Stimulated activated naive CD8-positive, alpha-beta T cell treated with anti-CD3 and anti-CD28 coated beads, Interleukin-15, amount 100 ng/mL, for 72 hours (primary cell): ENCODE results near the gene ATAD3C.
"Not testable (repeated sequence)": the region's sequence is repeated elsewhere in the genome, so short reads cannot be mapped to it uniquely, and the experiment has no call there.

Experiments
- ATAC-seq: fragments of 150-1000 bp; cut with Tn5 transposase; 2 replicates; pipeline ENCODE4 v1.10.0; 2021; ENCODE audit warnings: mild to moderate bottlenecking, moderate library complexity
- DNase-seq, 2 donors: peaks; one replicate each; pipeline ENCODE4 v3.0.0; 2021 to 2022
- H3K27ac Mint-ChIP-seq, 2 donors: one replicate each; pipeline ENCODE4 v1.8.0; 2022; ENCODE audit warnings: mild to moderate bottlenecking in 2 of 2, mixed read lengths in 2 of 2, moderate library complexity in 2 of 2
- H3K27me3 Mint-ChIP-seq: one replicate; pipeline ENCODE4 v1.8.0; 2022; ENCODE audit warnings: mixed read lengths
- H3K4me1 Mint-ChIP-seq: one replicate; pipeline ENCODE4 v1.8.0; 2022; ENCODE audit warnings: mild to moderate bottlenecking, mixed read lengths
- H3K4me3 Mint-ChIP-seq, 2 donors: one replicate each; pipeline ENCODE4 v1.8.0; 2022; ENCODE audit warnings: mild to moderate bottlenecking in 2 of 2, mixed read lengths in 2 of 2, moderate library complexity in 1 of 2
- H3K9me3 Mint-ChIP-seq, 2 donors: one replicate each; pipeline ENCODE4 v1.8.0; 2022; ENCODE audit warnings: mixed read lengths in 2 of 2

Gene ATAD3C

DNA sequence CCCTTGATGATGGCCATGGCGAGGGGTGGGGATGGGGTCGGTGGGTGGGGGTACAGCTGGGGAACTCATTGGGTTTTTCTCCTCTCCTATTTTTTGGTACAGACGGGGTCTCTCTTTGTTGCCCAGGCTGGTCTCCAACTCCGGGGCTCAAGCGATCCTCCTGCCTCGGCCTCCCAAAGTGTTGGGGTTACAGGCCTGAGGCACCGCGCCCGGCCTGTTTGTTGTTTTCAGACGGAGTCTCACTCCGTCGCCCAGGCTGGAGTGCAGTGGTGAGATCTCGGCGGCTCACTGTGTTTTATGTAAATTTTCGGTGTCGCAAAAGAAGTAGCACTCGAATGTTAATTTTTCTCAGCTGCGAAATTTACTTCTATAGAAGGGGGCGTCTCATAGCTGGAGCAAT lies 2.9 kb upstream of the ATAD3C start:
- not testable (repeated sequence) for H3K4me3 Mint-ChIP-seq, H3K4me1 Mint-ChIP-seq

GRCh38 chr1:1450616-1451015 lies 1.1 kb downstream of the ATAD3C start:
- not testable (repeated sequence) for ATAC-seq, H3K27me3 Mint-ChIP-seq, H3K27ac Mint-ChIP-seq, DNase-seq, H3K4me1 Mint-ChIP-seq, H3K4me3 Mint-ChIP-seq, H3K9me3 Mint-ChIP-seq

More for the DNA sequence above, 2.9 kb upstream of the ATAD3C start:
- not testable (repeated sequence) for H3K27me3 Mint-ChIP-seq, DNase-seq, ATAC-seq, H3K27ac Mint-ChIP-seq, H3K9me3 Mint-ChIP-seq

DNA sequence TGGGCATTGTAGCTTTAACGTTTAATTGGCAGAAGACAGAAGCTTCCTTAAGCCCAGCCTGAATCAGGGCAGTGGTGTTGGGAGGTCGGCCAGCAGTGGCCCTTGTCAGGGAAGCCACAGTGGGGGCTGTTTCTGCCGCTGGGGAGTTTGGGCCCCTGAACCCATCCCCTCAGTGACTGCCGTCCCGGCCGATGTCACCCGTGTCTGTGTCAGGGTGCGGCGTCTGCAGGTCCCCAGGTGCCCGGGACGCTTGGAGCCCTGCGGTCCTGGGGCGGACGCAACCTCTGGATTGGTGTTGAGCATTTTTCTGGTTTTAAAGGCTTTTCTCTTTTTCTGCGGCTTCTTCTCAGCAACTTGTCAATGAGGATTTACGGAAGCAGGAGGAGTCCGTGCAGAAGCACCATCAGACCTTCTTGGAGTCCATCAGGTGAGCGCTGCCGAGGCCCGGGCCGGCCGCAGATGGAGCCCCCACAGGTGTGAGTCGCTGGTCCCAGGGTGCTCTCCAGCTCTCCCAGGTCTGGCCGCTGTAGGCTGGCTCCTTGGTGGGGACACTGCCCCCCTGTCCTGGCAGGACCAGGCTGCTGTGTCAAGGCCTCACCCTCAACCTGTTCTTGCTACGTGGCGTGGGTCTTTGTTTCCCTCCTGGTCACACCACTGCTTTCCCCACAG lies 2.3 kb downstream of the ATAD3C start:
- H3K9me3 Mint-ChIP-seq: no peaks in the 10 kb centered on the region
- H3K27ac Mint-ChIP-seq: no peak overlapping the region
- ATAC-seq: no peak

GRCh38 chr1:1452365-1452739 lies 2.9 kb downstream of the ATAD3C start:
- H3K4me3 Mint-ChIP-seq, ATAC-seq, H3K9me3 Mint-ChIP-seq, H3K4me1 Mint-ChIP-seq, H3K27me3 Mint-ChIP-seq, DNase-seq, H3K27ac Mint-ChIP-seq: not testable (repeated sequence)

More for the DNA sequence above, 2.3 kb downstream of the ATAD3C start:
- no peak overlapping the region for H3K4me3 Mint-ChIP-seq
- no peaks in the 10 kb centered on the region for H3K4me1 Mint-ChIP-seq
- no peak for DNase-seq
- no peaks in the 10 kb centered on the region for H3K27me3 Mint-ChIP-seq

DNA sequence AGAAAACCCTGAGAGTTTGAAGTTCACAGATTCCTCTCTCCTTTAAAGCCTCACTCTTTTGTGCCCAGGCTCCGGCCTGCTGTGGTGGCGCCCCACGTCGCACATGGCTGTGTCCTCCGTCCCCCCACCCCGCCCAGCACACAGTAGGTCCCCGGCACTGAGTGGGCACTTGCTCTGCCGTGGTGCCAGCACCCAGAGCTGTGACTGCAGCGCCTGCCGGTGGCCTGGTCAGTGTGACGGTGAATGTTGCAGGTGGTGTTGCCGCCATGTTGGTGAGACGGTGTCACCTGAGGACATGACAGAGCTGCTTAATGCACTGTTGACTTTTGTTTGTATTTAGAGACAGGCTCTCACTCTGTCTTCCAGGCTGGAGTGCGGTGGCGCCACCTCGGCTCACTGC lies 3.4 kb downstream of the ATAD3C start:
- Mint-ChIP-seq H3K9me3 (no peaks in the 10 kb centered on the region), H3K4me1 (no peaks in the 10 kb centered on the region), H3K4me3 (no peak overlapping the region), H3K27me3 (no peaks in the 10 kb centered on the region), H3K27ac (no peak overlapping the region)
- DNase-seq (no peak), ATAC-seq (no peak)

- H3K27me3 Mint-ChIP-seq, DNase-seq, H3K9me3 Mint-ChIP-seq, H3K4me3 Mint-ChIP-seq, H3K4me1 Mint-ChIP-seq, ATAC-seq: not testable (repeated sequence)
- peak overlapping the region in 1 of 2 donors; percentile 42 for H3K27ac Mint-ChIP-seq
Measured at GRCh38 chr1:1454286-1455056, 5.0 kb downstream of the ATAD3C start.

DNA sequence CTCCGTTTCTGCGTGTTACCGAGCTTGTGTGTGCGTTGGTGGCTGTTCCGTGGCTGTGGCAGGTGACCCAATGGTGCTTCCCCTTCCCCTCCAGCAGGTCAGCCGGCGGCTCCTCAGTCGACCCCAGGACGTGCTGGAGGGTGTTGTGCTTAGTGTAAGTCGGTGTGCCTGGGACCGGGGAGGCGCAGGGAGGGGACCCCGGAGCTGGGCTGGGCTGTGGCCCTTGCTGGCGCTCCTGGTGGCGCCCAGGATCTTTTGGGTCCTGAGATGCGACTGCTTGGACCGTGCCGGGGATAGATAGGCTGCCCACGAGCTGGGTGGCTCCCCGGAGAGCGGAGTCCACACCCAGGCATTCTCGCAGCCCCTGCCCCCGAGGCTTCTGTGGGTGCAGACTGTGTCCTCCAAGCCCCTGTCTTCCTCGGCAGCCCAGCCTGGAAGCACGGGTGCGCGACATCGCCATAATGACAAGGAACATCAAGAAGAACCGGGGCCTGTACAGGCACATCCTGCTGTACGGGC lies 5.9 kb downstream of the ATAD3C start:
- Mint-ChIP-seq H3K4me1 (no peaks in the 10 kb centered on the region), H3K4me3 (no peak overlapping the region), H3K27ac (no peak overlapping the region)

GRCh38 chr1:1455934-1456333 lies 6.4 kb downstream of the ATAD3C start:
- not testable (repeated sequence) for H3K27ac Mint-ChIP-seq, H3K4me1 Mint-ChIP-seq, H3K27me3 Mint-ChIP-seq, DNase-seq, ATAC-seq, H3K9me3 Mint-ChIP-seq, H3K4me3 Mint-ChIP-seq

More for the DNA sequence above, 5.9 kb downstream of the ATAD3C start:
- ATAC-seq (no peak), DNase-seq (no peak)
- Mint-ChIP-seq H3K27me3 (peaks cover under 1% of the 10 kb centered on the region), H3K9me3 (no peaks in the 10 kb centered on the region)

- not testable (repeated sequence) for H3K4me3 Mint-ChIP-seq, DNase-seq, H3K27ac Mint-ChIP-seq, ATAC-seq, H3K4me1 Mint-ChIP-seq, H3K9me3 Mint-ChIP-seq
- H3K27me3 Mint-ChIP-seq: peaks cover 11% of the 10 kb centered on the region
Measured at GRCh38 chr1:1456683-1457255, 7.3 kb downstream of the ATAD3C start.

DNA sequence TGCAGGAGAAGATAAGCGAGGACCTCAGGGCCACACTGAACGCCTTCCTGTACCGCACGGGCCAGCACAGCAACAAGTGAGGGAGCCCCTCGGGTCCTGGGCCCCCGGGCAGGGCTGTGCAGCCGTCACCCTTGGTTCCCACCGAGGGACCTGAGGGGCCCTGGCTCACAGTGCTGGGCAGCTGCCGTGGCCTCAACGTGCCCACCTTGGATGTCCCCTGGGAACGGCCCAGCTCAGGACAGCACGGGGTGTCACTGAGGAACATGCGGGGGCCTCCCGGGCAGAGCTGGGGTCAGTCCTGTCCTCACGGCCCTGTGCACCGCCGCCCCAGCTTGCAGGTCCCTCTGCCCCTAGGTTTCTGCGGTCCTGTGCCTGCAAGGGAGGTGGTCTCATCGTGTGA lies 9.7 kb downstream of the ATAD3C start:
- H3K4me1 Mint-ChIP-seq: not testable (repeated sequence)

DNA sequence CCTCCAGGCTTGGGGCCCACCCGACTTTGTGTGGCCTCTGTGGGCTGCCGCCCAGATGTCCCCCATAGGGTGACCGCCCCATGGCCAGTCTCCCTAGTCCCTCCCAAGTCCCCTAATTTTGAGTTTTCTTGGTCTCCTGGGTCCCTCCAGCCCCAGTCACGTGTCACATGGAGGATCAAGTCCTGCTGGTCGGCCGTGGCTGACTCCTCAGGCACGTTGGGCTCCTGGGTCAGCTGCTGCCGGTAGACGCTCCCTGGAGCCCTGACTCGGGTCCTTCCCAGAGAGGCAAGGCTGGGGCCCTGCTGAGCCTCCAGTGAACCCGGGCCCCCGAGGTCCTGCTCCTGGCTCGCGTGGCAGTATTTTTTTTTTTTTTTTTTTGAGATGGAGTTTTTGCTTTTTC lies 10.2 kb downstream of the ATAD3C start:
- H3K27ac Mint-ChIP-seq, H3K4me3 Mint-ChIP-seq, ATAC-seq, H3K4me1 Mint-ChIP-seq, DNase-seq, H3K9me3 Mint-ChIP-seq: not testable (repeated sequence)
- H3K27me3 Mint-ChIP-seq: peaks cover 18% of the 10 kb centered on the region

More for the DNA sequence above, 9.7 kb downstream of the ATAD3C start:
- not testable (repeated sequence) for ATAC-seq, H3K27ac Mint-ChIP-seq, DNase-seq, H3K9me3 Mint-ChIP-seq, H3K4me3 Mint-ChIP-seq
- peaks cover 18% of the 10 kb centered on the region for H3K27me3 Mint-ChIP-seq

- Mint-ChIP-seq H3K4me3 (no peak overlapping the region), H3K9me3 (no peaks in the 10 kb centered on the region), H3K4me1 (peaks cover 5% of the 10 kb centered on the region), H3K27ac (no peak overlapping the region), H3K27me3 (peaks cover 18% of the 10 kb centered on the region)
- ATAC-seq (no peak), DNase-seq (no peak)
Measured at GRCh38 chr1:1460540-1461130, 11.1 kb downstream of the ATAD3C start.

DNA sequence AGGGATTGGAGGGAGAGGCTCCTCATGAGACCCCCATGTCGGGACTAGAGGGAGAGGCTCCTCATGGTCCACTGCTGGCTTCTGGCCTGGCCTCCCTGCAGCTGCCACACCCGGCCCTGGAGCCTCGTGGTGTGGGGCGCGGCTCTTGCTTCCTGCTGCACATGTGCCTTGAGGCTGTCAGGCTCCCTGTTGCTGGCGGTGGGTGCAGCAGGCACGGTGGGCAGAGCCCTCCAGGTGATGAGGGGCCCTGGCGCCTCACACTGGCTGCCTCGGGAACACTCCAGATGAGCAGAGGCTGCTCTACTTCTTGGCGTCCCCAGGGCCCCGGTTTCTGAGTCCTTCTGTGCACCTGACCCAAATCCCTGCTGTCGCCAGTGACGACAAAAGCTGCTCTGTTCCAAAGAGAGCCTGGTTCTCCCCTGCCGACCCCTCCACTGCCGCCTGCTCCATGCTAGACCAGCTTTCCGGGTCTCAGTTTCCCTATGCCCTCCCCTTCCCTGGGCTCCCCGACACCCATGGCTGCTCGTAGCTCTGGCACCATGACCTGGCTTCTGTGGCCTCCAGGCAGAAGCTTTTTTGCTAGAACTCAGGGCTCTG lies 12.3 kb downstream of the ATAD3C start:
- no peak overlapping the region for H3K27ac Mint-ChIP-seq
- peak overlapping the region; percentile 37 to 68 for H3K4me3 Mint-ChIP-seq
- H3K9me3 Mint-ChIP-seq: no peaks in the 10 kb centered on the region
- peaks cover 18% of the 10 kb centered on the region for H3K27me3 Mint-ChIP-seq
- no peak for DNase-seq
- H3K4me1 Mint-ChIP-seq: peaks cover 5% of the 10 kb centered on the region
- no peak for ATAC-seq

DNA sequence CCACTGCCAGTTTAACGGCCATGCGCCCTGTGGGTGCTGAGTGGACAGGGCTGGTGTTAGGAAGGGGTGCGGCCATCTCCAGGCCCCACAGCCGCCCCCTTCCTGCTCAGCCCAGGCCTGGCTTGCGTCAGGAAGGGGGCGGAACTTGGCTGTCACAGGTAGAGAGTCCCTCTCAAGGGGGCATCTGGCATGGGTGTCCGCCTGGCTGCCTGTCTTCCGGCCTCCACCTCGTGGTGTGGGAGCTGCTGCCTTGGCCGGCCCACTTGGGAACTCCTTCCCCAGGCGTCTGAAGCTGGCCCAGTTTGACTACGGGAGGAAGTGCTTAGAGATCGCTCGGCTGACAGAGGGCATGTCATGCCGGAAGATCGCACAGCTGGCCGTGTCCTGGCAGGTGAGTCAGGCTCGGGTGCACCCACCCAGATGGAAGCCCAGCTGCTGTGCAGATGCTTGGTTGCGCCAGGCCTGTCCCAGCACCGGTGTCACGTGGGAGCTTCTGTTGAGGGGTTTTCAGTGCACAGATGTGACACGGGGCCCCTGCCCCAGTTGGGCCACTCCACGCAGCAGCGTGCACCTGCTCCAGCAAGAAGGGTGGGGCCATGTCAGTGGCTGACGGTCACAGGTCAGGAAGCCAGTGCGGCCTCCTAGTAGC lies 13.0 kb downstream of the ATAD3C start:
- Mint-ChIP-seq H3K4me1 (peaks cover 5% of the 10 kb centered on the region), H3K27me3 (peaks cover 18% of the 10 kb centered on the region), H3K27ac (peak overlapping the region; percentile 40 to 76), H3K4me3 (peak overlapping the region; percentile 37 to 68), H3K9me3 (no peaks in the 10 kb centered on the region)
- DNase-seq (peak in 1 of 2 donors; percentile 25), ATAC-seq (peak; percentile 69)

- Mint-ChIP-seq H3K4me1 (peaks cover 5% of the 10 kb centered on the region), H3K9me3 (no peaks in the 10 kb centered on the region), H3K27me3 (peaks cover 18% of the 10 kb centered on the region), H3K4me3 (peak overlapping the region in 1 of 2 donors; percentile 68), H3K27ac (no peak overlapping the region)
- ATAC-seq (no peak), DNase-seq (no peak)
Measured at GRCh38 chr1:1463312-1463711, 13.8 kb downstream of the ATAD3C start.
